Endothelial cell of hepatic sinusoid (primary cell): ENCODE measurements around the gene TP53INP2.

Source experiments
- in situ Hi-C: cut with HindIII; loops from 2 replicates; pipeline ENCODE4 v1.10.0; 2017; ENCODE audit warnings: low sequenced_read_pairs

Gene TP53INP2

DNA sequence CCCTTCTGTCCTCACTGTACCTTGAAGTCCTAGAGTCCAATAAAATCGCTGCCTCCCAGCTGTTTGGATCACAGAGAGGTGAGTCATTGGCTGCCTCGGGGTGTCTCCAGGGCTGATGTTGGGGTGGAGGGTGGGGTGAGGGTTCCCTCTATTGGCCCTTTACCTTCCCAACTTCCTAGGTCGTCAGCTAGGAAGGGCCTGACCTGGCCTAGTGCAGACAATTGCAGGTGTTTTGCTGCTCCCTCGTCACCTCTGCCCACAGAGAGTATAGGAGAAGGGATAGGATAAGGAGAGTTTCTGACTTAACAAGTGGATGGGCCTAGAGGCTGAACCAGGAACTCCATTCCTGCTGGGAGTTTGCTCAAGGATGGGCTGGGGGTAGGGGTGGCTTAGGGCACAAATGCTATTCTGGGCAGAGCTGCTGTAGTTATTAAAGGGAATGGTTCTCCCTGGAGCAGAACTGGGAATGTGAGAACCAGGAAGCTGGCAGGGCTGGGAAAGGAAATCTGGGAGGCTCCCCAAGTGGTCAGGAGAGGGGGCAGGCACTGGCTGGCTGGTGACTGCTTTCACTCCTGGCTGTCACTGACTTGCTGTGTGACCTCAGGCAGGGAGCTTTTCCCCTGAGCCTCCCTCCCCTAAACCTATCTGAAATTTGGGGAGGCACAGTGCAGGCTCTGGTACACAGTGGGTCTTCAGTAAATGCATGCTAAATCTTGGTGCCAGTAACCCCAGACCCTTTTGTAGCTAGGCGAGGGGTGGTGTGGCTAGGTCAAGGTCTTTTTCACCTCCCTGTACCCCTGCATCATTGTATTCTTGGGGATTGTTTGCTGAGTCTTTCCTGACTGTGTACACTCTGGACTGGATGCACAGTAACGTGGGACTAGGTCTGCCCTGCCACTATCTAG lies 1.5 kb downstream of the TP53INP2 start:
- in situ Hi-C loops: no loop called here

DNA sequence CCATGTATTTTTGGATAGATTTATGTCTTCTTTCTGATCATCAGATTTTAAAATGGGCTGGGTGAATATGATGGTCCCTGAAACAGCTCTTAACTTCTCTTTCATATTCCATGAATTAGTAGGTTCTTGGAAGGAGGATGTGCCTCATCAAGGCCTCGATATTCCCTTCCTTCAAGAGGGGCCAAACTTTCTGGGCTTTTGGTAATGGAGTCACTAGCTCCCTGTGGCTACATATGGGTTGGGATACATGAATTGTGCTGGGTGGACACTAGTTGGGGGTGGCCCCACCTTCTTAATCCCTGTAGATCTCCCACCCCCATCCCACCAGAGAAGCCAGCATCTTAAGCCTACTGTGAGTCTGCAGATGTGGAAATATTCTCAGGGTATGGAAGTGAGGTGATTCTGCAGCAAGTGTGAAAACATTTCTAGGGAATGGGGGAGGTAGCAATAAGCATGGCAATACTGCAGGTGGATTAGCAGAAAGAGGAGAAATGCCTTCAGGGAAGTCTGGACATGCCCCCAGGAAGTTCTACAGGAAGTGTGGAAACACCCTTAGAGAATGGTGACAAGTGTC lies 2.2 kb downstream of the TP53INP2 start:
- in situ Hi-C loops: no loop called here

DNA sequence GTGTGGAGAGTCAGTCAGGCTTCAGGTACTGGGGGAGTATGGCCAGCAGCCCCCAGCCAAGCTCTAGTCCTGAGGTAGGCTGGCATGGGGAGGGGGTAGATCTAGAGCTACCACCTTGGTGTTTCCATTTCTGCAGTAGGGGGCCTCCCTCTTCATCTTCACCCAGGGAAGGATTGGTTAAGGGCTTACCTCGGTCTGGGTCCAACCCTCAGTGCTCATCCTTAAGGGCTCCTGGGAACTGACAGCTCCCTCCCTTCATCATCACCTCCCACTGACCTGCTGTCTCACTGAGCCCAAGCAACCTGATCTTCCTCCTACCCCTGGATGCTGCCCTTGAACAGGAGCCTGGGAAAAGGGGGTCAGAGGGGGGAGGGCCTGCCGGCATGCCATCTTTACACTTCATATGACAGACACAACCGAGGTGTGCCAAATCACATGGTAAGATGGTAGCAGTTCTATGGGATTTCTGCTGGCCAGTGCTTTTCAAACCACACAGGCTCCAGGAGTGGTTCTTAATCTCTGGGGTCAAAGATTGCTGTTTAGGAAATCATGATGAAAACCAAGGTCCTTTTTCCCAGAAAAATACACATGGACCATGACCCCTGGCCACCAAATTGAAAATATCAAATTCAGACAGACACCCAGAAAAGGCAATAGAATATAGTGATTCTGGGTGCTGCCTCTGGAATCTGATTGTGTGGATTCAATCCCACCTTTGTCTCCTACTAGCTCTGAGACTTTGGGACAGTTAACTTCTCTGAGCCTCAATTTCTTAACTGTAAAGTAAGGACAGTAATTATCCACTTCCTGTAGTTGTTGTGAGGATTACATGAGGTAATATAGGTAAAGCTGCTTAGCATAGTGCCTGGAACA lies 3.0 kb downstream of the TP53INP2 start:
- in situ Hi-C loops: no loop called here

DNA sequence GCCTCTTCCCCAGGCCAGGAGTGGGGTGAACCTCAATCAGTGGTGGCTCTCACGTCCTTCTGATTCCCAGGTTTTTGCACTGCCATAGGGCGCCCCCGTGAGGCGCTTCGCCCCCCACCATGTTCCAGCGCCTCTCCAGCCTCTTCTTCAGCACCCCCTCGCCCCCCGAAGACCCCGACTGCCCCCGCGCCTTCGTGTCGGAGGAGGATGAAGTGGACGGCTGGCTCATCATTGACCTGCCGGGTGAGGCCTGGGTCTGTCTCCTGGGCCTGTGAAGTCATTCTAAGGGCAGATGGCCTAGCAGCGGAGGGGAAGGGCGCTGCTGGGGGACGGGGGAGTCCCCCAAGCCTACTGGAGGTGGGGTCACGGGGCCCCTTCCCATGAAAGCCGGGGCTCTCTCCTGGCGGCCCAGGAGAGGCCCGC lies 4.5 kb downstream of the TP53INP2 start:
- in situ Hi-C loops: no loop called here

DNA sequence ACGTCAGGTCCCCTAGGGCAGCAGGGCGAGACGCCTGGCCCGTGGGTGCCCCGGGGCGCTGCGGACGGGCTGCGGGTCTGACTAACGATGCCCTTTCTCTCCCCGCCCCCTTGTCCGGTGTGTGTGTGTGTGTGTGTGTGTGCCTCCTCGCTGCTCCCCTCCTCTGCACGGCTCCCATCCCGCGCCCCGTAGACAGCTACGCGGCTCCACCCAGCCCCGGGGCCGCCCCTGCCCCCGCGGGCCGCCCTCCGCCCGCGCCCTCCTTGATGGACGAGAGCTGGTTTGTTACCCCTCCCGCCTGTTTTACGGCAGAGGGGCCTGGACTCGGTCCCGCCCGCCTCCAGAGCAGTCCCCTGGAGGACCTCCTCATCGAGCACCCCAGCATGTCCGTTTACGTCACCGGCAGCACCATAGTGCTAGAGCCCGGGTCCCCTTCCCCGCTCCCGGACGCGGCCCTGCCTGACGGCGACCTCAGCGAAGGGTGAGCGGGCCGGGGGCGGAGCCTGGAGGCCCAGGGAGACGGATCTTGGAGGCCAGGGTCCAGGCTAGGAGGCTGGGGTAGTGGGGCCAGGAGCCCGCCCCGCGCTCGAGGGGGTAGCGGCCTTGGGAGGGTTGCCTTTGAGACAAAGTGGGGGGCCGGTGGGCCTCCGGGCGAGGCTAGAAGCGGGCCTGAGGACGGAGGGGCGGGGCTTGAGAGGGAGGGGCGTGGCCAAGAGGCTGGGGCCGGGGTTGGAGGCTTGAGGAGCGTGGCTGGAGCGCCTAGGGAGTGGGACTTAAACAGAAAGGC lies 5.1 kb downstream of the TP53INP2 start:
- in situ Hi-C loops: no loop called here

GRCh38 chr20:34709831-34710567 lies 5.9 kb downstream of the TP53INP2 start:
- in situ Hi-C loops: loop anchor here (5.0 kb wide), 2 partner anchors 88 to 178 kb away; no protein-coding TSS in a partner anchor

GRCh38 chr20:34710568-34710839 lies 6.4 kb downstream of the TP53INP2 start:
- in situ Hi-C loops: loop anchor here (5.0 kb wide), 2 partner anchors 88 to 178 kb away; no protein-coding TSS in a partner anchor

DNA sequence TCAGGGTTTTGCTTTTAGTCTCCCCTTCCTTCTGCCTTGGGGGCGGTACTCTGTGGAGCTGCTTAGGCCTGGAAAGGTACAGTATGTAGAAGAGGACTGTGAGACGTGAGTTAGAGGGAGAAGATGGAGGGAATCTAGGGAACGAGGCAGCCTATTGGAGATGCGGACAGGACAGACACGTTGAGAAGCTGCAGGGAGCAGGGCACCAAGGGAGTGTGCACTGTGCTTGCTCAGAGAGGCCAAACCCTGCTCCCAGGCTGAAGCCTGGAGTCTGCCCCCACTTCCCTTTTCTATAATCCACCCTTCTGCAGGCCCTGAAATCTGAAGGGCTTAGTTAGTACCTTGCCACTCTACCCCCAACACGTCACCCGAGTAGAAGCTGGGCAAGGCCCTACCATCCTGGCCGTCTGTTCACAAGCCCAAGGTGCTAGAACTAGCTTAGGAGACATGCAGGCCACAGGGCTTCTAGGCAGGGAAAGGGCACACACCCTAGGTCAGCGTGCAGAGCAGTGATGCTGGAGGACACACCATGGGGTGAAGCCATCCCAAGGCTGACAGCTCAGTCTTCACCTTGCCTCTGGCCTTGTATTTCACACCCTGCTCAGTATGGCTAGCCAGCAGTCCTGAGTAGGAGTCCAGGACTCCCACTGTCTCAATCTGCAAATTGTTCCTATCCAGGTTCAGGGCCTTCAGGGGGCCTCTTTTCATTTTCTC lies 6.9 kb downstream of the TP53INP2 start:
- in situ Hi-C loops: loop anchor here (5.0 kb wide), 2 partner anchors 89 to 179 kb away; no protein-coding TSS in a partner anchor

- in situ Hi-C loops: loop anchor here (5.0 kb wide), 2 partner anchors 90 to 180 kb away; no protein-coding TSS in a partner anchor
Observed at GRCh38 chr20:34711813-34712430, 7.8 kb downstream of the TP53INP2 start.

DNA sequence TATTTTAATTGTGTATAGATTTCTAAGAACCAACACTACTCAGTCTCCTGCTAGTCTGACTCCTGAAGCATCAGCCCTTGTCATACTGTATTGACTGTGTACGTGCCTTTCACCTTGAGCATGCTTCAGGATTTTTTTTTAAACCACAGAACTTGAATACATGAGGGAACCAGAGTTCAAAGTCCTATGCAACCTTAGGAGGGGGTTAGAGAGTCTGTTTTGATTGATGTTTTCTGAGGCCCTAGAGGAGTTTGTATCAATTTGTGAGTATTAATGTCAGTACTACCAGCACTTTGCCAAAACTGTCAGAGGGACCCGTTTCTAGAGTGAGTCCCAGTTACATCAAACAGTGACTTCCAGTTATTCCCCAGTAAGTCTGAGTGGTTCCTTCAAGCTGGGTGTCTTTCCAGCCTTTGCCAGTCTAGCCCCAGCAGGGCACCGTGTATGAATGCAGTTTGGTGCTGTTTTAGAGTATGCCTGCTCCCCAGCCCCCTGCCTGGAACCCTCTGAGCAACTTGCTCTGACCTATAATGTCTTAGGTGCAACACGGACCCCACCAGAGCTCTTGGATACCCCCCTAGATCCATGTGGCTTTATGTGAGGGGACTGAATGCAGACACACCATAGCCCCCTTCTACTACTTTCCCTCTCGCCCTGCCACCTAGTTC lies 8.5 kb downstream of the TP53INP2 start:
- in situ Hi-C loops: loop anchor here (5.0 kb wide), 2 partner anchors 90 to 180 kb away; no protein-coding TSS in a partner anchor

GRCh38 chr20:34713194-34713943 lies 9.2 kb downstream of the TP53INP2 start:
- in situ Hi-C loops: loop anchor here (5.0 kb wide), 2 partner anchors 91 to 181 kb away; no protein-coding TSS in a partner anchor

DNA sequence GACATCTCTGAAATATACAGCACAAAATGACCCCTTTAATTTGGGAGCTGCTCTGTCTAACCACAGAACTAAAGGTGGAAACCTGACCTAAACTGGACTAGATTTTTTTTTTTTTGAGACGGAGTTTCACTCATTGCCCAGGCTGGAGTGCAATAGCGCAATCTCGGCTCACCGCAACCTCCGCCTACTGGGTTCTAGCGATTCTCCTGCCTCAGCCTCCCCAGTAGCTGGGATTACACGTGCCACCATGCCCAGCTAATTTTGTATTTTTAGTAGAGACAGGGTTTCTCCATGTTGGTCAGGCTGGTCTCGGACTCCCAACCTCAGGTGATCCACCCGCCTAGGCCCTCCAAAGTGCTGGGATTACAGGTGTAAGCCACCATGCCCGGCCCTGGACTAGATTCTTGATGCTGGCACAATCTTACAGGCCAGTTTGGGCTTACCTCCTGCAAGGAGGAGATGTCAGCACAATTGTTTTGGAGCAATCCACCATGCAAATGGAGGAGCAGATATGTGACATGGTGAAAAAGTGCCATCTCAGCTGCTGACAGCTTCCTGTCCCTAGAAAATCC lies 9.9 kb downstream of the TP53INP2 start:
- in situ Hi-C loops: loop anchor here (5.0 kb wide), 2 partner anchors 92 to 182 kb away; no protein-coding TSS in a partner anchor

GRCh38 chr20:34715384-34715783 lies 11.2 kb downstream of the TP53INP2 start:
- in situ Hi-C loops: no loop called here

DNA sequence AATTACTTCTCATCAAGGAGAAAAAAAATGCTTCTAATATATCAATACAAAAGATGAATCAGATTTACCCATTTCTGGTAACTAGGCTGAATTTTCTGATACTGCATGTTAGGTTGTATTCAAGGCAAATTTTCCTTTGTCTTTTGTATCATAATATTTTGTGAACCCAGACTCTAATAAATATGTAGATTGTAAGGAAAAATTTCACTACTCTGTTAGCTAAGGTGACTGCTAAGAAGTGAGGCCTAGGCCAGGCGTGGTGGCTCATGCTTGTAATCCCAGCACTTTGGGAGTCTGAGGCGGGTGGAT lies 12.7 kb downstream of the TP53INP2 start:
- in situ Hi-C loops: no loop called here

- in situ Hi-C loops: no loop called here
Observed at GRCh38 chr20:34717230-34718095, 13.3 kb downstream of the TP53INP2 start.
